GM04504 (cell line): Measurements from ENCODE around the gene CYP26C1.

ENCODE experiments used
- DNase-seq: peaks from one replicate; pipeline ENCODE4 v3.0.0-alpha.2; 2012; ENCODE audit warnings: low read depth

The CYP26C1 gene, protein sequence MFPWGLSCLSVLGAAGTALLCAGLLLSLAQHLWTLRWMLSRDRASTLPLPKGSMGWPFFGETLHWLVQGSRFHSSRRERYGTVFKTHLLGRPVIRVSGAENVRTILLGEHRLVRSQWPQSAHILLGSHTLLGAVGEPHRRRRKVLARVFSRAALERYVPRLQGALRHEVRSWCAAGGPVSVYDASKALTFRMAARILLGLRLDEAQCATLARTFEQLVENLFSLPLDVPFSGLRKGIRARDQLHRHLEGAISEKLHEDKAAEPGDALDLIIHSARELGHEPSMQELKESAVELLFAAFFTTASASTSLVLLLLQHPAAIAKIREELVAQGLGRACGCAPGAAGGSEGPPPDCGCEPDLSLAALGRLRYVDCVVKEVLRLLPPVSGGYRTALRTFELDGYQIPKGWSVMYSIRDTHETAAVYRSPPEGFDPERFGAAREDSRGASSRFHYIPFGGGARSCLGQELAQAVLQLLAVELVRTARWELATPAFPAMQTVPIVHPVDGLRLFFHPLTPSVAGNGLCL

GRCh38 chr10:93059975-93060886 lies at the start of gene CYP26C1:
TSS of gene CYP26C1 (plus strand) at chr10:93060798. CDS start at chr10:93061264, 466 bp downstream.
- no peak for DNase-seq

- no peak for DNase-seq
These were observed 44.9 kb upstream of the CYP26C1 start for GRCh38 chr10:93015722-93016121.

DNA sequence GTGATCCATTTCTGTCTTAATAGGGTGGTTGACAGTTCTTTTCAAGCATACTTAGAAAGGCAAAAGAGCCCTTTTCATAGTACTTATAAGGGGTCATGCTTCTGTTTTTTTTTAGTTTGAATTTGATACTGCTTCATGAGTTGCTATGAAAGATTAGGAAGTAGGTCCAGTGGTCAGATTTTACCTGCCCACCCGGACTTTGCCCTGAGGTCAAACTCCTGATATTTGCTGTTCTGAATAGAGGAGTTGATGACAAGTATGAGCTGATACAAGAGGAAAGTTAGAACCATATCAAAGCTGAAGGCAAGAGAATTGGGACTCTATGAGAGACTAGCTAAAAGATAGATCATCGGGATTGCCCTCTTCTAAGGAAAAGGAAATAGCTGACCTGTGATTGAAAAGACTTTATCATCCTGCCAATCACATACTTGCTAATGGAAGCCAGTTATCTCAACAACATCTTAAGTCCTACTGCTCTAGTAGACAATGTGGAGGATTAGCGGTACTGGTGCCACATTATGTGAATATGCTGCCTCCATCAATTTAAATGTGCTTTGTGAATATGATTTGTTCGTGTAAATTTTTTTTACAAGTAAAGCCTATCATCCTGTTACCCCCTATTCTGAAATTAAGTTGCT lies 37.5 kb upstream of the CYP26C1 start:
- DNase-seq = no peak

DNA sequence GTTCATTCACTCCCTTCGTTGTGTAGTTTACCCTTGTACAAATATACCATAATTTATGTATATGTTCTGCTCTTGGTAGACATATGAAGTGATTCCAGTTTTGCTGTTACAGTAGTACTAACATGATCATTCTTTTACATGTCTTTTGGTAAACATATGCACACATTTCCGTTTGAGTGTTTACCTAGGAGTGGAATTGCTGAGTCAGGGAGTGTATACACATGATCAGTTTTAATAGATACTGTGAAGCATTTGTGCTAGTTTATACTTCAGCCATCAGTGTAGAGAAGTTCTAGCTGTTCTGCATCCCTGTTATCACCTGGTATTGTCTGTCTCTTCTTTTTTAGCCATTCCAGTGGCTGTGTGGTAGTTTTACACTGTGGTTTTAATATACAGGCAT lies 34.5 kb upstream of the CYP26C1 start:
- no peak for DNase-seq

GRCh38 chr10:93027508-93027907 lies 33.1 kb upstream of the CYP26C1 start:
- DNase-seq = no peak

DNA sequence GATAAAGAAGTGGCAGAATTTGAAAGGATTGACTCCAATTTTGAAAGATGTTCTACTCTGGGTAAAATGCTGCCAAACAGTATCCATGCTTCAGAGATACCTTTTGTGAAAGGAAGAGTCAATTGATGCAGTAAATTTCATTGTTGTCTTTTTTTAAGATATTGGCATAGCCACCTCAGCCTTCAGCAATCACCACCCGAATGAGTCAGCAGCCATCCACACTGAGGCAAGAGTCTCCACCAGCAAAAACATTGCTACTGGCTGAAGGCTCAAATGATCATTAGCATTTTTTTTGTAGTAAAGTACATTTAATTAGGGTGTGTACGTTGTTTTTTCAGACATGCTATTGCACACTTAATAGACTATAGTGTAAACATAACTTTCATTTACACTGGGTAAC lies 31.7 kb upstream of the CYP26C1 start:
- no peak for DNase-seq

DNA sequence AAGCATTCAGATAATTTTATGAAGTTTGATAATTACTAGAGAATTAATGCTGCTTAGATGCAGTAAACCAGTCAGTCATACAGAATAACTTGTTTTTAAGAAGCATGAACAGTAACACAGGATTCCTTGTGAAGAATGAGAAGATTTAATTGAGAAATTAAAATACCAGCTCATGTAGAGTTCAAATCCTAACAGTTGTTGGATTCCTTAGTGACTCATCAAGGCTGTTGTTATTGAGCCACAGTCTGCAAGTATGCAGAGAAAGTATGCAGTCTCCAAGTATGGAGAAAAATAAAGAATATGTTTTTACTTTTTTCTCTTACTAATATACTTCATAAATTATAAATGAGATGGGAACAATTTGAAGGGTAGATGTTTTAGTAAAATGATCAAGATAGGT lies 30.2 kb upstream of the CYP26C1 start:
- DNase-seq = peak; percentile 44

DNA sequence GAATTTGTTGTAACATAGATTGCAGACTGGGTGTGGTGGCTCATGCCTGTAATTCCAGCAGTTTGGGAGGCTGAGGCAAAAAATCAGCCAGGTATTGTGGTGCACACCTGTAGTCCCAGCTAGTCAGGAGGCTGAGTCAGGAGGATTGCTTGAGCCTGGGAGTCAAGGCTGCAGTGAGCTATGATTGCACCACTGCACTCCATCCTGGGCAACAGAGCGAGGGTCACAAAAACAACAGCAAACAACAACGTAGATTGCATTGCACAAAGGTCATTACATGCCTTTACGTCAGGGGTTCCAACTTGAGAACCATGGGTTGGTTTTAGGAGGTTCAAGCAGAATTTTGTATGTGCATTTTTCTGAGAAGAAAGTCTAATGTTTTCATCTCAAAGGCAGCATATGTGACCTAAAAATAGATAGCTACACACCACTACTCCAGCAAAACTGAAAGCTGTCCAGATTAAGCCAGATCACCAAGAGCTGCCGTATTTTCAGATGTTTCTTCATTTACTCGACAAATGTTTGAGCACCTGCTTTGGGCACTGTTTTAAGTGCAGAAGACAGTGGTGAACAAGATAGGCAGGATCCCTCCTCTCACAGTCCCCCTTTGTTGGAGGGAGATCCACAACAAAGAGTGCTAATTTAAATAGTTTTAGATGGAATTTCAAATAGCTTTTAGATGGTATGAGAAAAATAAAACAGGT lies 28.3 kb upstream of the CYP26C1 start:
- no peak for DNase-seq

GRCh38 chr10:93032809-93033137 lies 27.8 kb upstream of the CYP26C1 start:
- DNase-seq = no peak

DNA sequence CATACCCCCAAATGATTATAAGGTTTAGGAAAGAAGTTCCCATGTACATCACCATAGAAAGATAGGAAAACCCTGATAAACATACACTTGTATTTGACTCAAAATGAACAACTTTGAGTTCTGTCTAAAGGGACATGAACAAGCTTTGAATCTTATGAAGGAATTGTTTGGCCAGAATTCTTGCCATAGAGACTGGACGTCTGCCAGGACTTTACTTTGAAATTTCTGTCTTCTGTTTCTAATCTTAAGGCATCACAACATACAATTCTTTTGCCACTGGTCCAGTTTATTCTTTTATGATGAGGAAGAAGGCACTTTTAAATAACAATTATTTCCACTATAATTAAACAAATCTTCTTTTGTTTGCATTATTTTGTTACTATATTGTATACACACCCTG lies 26.2 kb upstream of the CYP26C1 start:
- DNase-seq = no peak

DNA sequence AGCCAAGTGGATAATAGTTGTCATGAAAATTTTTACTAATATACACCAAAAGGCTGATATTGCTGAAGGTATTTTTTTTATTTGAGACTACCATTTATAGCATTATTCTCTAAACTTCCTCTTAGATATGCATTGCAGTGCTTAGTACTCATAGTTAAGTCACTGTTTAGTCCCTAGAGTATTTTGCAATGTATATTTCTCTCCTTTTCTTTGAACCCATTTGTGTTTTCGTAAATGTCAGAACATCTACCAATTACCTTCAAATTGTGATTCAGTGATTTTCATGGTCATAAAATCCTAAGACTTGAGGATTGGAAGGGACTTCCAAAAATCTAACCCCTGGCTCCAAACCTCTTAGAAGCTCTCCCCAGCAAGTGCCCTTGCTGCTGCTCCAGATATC lies 21.5 kb upstream of the CYP26C1 start:
- no peak for DNase-seq

GRCh38 chr10:93039721-93040120 lies 20.9 kb upstream of the CYP26C1 start:
- DNase-seq = no peak

DNA sequence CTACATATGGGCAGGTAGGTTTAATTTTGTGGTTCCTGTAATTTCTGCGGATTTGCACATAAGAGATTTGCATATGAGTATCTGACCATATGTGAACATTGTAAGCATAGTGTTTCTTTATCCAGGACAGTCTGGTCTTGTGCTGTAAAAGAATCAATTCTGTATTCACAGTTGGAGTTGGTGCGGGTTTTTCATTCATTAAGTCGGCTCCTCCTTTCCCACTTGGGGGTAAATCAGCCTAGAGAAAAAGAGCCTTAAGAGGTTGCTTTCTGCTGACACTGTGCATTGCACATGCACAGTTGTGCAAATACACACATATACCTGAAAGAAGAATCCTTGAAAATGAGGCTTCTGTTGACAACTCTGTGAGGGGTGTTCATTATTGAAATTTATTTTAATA lies 6.1 kb upstream of the CYP26C1 start:
- no peak for DNase-seq

GRCh38 chr10:93058139-93058538 lies 2.5 kb upstream of the CYP26C1 start:
- DNase-seq = no peak

- no peak for DNase-seq
These were observed 442 bp downstream of the CYP26C1 start for GRCh38 chr10:93060887-93061593.

DNA sequence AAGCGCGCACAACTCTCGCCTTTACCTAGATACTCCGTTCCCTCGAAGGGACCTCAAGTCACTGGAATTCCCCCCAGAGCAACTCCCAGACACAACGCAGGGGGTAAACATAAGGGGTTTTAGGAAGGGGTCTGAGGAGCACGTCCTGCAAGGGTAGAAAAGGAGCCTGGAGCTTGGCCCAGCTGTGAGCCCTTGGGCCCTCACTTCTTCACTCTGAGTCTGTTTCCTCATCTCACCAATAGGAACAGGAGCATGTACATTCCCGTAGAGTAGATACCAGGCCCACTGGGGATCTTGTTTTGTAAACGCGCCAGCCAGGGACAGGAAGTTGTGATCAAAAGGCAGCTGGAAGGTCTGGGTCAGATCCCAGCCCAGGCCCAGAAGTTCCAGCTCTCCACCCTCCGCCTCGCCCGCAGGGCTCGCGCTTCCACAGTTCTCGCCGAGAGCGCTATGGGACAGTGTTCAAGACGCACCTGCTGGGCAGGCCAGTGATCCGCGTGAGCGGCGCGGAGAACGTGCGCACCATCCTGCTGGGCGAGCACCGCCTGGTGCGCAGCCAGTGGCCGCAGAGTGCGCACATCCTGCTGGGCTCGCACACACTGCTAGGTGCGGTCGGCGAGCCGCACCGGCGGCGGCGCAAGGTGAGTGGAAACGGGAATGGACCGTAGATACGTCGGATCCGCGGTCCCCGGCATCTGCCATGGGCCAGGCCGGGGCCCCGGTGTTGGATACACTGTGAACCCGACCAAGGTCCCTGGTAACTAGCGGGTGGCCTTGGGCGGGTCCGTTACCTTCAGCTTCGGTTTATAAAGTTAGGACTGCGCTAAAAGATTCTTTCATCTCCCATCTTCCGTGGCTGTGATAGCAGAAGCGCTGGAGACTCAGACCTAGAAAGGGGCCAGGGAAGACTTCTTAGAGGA lies 1.3 kb downstream of the CYP26C1 start:
- no peak for DNase-seq

DNA sequence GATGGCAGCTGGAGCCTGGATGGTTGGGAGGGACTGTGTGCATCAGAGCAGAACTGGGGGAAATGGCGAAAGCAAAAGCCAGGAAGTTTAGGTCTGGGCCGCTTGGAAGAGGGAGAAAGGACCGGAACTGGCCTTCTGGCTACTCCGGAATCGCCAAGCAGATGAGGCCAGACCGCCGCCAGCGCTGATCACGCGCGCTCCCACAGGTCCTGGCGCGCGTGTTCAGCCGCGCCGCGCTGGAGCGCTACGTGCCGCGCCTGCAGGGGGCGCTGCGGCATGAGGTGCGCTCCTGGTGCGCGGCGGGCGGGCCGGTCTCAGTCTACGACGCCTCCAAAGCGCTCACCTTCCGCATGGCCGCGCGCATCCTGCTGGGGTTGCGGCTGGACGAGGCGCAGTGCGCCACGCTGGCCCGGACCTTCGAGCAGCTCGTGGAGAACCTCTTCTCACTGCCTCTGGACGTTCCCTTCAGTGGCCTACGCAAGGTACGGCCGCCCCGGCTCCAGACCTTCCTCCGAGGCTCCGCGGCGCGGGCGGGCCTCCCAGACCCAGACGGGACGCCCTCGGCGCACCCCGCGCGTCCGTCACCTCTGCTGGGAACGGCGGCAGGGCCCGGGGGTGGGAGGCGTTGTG lies 2.0 kb downstream of the CYP26C1 start:
- no peak for DNase-seq

GRCh38 chr10:93063144-93063976 lies 2.8 kb downstream of the CYP26C1 start:
- DNase-seq = no peak
